Medulla oblongata (tissue), 1 donor: Measurements from ENCODE around the gene SH3TC1.

Experiments
- DNase-seq: peaks from one replicate; pipeline ENCODE4 v3.0.0-alpha.2; 2015; ENCODE audit errors: extremely low spot score

The SH3TC1 gene

GRCh38 chr4:8163436-8164193 is 35.5 kb upstream of the SH3TC1 start:
- DNase-seq, result no peak

GRCh38 chr4:8164194-8164565 is 34.9 kb upstream of the SH3TC1 start:
- no peak for DNase-seq

- DNase-seq, result no peak
Observed at GRCh38 chr4:8164687-8165086, 34.4 kb upstream of the SH3TC1 start.

- DNase-seq, result no peak
Observed at GRCh38 chr4:8165374-8165896, 33.7 kb upstream of the SH3TC1 start.

- peak; percentile 36 for DNase-seq
Observed at GRCh38 chr4:8167291-8167690, 31.8 kb upstream of the SH3TC1 start.

- peak; percentile 63 for DNase-seq
Observed at GRCh38 chr4:8167815-8168214, 31.3 kb upstream of the SH3TC1 start.

GRCh38 chr4:8168232-8168631 is 30.9 kb upstream of the SH3TC1 start:
- DNase-seq, result no peak

- DNase-seq, result no peak
Observed at GRCh38 chr4:8168832-8169598, 30.1 kb upstream of the SH3TC1 start.

- no peak for DNase-seq
Observed at GRCh38 chr4:8169763-8170162, 29.3 kb upstream of the SH3TC1 start.

GRCh38 chr4:8170341-8170740 is 28.7 kb upstream of the SH3TC1 start:
- no peak for DNase-seq

- no peak for DNase-seq
Observed at GRCh38 chr4:8171266-8171665, 27.8 kb upstream of the SH3TC1 start.

GRCh38 chr4:8171984-8172924 is 26.8 kb upstream of the SH3TC1 start:
- DNase-seq, result no peak

- no peak for DNase-seq
Observed at GRCh38 chr4:8173492-8174242, 25.4 kb upstream of the SH3TC1 start.

GRCh38 chr4:8174970-8175369 is 24.1 kb upstream of the SH3TC1 start:
- DNase-seq, result no peak

- DNase-seq, result no peak
Observed at GRCh38 chr4:8175686-8176085, 23.4 kb upstream of the SH3TC1 start.

- DNase-seq, result peak; percentile 46
Observed at GRCh38 chr4:8176547-8177399, 22.3 kb upstream of the SH3TC1 start.

- DNase-seq, result no peak
Observed at GRCh38 chr4:8177552-8177951, 21.5 kb upstream of the SH3TC1 start.

GRCh38 chr4:8177956-8178355 is 21.1 kb upstream of the SH3TC1 start:
- no peak for DNase-seq

- DNase-seq, result no peak
Observed at GRCh38 chr4:8179074-8179473, 20.0 kb upstream of the SH3TC1 start.

GRCh38 chr4:8179771-8180170 is 19.3 kb upstream of the SH3TC1 start:
- no peak for DNase-seq
